HL-60/S4 treated with phorbol 12-myristate 13-acetate at 8.2 ng/mL for 4 days and 3 days (cell line): Measurements from ENCODE around the gene ABI3.

Experiments
- in situ Hi-C: fragments of 300-500 bp; cut with MboI; formaldehyde crosslinking; loops from 2 replicates; pipeline ENCODE4 v1.15.0; 2022; ENCODE audit warnings: low sequenced_read_pairs

ABI3 gene

DNA sequence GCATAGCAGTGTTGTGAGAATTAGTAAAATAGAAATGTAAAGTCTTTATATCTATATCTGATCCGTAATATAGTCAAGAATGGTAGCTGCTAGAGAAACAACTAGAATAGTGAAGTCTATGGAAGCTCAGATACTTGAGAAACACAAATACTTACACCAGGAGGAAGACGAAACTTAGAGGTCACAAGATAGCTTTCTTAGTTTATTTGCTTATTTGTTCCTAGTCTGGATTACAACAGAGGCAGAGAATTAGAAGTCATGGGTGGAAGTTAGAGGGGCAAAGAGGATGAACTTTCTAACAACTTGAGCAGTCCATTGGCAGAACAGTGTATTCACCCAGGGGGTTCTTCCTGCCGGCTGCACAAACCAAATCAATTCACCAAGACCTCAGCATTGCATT, 14.0 kb upstream of the ABI3 start:
- in situ Hi-C loops: no loop called here

DNA sequence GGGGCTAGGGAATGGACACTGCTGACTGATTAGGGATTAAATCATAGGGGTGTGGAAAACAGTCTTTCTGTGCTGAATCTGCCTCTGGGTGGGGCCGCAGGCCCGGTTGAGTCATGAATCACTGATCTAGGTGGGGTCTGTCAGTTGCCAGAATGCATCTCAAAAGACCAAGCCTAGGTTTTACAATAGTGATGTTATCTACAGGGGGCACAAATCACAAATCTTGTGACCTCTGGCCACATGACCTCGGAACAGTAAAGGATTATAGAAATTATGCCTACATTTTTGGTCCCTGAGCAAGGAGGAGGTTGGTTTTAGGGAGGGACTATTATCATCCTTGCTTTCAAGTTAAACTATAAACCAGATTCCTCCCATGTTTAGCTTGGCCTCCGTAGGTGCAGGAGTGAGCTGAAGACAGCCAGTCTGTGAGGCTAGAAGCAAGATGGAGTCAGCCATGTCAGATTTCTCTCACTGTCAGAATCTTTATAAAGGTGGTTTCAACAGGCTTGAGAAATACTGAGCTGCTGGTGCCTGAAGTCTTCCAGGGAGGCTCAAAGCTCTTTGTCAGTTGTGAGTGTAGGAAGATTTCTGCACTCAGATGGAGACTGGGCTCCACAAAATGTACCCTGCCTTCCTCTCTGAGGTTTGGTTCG, 13.0 kb upstream of the ABI3 start:
- in situ Hi-C loops: no loop called here

DNA sequence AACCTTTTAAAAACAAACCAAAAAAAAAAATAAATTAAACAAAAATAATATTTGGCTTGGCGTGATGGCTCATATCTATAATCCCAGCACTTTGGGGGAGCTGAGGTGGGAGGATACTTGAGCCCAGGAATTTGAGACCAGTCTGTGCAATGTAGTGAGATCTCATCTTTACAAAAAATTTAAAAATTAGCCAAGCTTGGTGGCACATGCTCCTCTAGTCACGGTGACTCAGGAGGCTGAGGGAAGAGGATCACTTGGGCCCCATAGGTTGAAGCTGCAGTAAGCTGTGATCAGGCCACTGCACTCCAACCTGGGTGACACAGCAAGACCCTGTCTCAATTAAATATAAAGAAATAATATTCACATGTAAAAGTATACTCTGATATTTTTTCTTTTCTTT, 12.3 kb upstream of the ABI3 start:
- in situ Hi-C loops: no loop called here

DNA sequence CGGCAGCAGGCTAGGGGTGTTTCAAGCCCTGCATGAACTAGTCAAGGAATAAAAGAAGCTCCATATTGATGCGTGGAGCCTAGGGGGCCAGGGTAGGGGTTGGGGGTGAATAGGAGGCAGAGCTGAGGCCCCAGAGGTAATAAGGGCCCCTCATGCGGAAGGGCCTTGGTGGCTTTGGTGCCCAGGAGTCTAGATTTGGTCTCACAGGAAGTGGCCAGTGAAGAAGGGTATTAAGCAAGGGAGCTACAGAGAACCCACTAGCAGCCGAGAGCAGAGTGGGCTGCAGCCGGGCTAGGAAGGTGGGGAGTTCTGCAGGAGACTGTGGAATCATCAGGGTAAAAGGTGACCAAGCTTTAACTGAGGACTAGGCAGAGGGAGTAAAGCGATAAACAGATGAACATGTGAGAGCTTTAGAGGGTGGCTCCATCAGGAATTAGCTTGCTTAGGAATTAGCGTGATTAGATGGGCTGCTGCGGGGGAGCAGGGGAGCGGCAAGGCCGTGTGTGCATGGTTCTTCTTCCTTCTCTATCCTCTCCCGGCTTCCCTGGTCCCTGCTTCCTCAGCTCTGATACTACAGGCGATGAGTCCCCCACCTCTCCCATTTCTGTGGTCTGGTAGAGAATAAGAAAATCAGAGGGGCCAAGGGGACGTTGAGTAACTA, 10.0 kb upstream of the ABI3 start:
- in situ Hi-C loops: no loop called here

DNA sequence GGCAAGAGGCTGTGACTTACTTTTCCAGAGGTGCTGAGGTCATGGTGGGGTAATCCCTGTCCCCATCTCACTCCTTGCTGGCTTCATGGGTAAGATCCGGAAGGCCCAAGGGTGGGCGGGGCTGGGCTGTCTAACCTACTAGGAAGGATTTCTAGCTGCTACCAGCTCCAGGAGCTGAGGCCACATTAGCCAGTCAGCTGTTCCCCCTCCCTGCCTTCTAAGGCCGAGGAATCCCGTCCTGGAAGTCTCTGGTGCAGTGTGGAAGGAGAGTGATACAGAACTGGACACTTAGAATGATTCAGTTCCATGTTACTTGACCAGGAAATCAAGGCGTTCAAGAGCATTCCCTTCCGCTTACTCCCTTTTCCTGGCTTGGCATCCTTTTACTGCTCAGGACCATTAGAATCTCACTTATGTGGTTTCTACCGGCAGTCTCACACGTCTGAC, 9.0 kb upstream of the ABI3 start:
- in situ Hi-C loops: no loop called here

DNA sequence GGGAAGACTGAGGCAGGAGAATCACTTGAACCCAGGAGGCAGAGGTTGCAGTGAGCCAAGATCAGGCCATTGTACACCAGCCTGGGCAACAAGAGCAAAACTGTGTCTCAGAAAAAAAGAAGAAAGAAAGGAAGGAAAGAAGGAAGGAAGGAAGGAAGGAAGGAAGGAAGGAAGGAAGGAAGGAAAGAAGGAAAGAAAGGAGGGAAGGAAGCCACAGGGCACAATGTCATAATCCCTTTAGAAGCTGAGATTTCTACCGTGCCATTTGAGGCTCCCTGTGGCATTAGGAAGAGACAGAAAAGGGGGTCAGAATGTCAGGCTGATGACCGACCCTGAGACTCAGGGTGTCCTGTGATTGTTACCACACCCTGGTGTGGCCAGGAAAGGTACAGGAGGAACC, 6.7 kb upstream of the ABI3 start:
- in situ Hi-C loops: no loop called here

DNA sequence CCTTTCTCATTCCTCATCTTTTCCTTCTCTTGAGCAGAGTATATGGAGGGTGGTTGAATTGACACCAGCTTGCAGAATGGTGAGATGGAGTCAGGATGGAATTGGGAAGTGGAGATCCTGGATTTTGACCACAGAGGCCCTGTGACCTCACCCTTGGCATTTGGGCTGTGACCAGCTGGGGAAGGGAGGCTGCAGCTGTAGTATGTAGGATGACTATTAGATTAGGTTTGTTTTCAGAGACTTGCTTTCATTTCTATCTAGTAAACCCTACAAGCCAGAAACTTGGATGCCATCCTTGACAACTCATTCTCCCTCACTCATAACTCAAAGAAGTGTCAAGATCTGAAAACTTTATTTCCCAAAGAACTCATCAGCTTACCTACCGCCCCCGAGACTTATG, 6.0 kb upstream of the ABI3 start:
- in situ Hi-C loops: no loop called here

DNA sequence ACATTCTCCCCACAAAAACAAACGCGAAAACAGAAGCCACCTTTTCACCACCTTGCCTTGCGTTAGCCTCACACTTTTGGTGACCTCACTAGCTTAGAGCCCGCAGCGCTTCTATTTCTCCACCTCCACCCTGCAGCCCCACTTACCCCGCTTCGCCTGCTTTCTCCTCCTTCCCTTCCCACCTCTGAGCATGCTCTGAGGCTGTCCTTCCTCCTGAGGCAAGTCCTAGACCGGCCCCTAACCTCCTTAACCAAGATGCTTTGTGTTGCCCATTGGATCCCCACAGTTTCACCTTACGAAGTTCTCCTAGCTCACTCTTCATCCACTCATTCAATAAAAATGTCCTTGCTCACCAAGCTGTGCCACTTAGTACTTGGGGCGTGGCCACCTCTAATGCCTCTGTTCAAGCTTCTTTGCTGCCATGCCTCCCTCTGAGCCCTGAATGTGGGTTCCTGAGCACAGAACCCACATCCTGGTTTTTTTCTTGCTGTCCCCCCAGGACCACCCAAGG, 1.4 kb upstream of the ABI3 start:
- in situ Hi-C loops: no loop called here

DNA sequence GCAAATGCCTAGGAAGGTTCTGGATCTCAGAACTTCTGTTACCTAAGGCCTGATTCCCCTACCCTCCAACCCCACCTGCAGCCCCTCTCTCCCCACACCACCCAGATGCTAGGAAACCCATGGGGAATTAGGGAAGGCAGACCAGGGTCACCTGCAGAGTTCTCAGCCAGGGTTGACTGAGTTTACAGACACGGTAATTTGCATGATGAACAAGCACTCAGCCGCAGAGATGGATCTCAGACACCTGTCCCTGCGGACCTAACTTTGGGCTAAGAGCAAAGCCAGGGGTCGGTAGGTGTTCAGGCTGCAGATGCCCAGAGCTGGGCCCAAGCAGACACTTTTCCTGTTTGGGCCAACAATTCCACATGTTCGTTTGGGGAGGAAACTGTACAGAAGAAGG, 2.9 kb downstream of the ABI3 start:
- in situ Hi-C loops: no loop called here

DNA sequence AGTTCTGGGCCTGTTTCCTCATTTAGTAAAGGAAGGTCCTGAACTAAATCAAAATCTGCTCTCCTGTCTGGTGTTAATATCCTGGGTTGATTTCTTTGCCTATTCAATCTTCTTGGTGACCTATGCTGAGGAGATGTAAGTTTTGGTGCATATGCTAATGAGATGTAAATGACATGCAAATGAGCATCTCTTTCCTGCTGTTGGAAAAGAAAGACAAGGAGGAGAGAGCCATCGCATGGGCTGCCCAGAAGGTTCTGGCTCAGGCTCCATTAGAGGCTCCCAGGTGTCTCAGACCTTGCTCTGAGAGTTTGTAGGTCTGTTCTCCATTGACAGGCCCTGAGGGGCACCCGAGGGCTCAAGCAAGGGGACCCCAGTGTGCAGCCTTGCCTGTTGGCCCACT, 3.3 kb downstream of the ABI3 start:
- in situ Hi-C loops: no loop called here

DNA sequence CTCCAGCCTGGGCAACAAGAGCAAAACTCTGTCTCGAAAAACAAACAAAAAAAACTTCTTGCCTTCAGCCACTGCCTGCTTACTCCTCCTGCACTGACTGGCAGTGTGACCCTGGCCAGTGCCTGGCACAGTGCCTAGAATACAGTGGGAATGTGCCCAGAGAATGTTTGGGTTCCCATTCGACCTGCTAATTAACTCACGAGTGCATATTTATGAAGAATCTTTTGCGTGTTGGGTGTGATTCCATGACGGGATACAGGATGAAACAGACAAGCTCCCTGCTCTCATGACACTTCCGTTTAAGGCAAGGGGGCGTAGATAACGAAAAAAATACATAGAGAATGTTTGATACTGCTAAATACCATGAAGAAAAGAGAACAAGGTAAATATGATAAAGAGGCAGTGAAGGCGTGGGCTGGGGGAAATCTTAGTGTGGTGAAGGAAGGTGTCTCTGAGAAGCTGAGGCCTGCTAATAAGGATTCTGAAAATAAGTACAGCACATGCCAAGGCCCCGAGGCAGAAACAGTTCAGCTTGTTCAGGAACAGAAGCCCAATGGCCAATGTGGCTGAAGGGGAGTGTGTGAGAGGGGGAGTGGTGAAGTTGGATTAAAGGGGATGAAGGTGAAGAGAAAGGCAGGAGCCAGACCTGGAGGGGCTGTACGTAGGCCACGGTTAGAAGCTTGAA, 4.3 kb downstream of the ABI3 start:
- in situ Hi-C loops: no loop called here

DNA sequence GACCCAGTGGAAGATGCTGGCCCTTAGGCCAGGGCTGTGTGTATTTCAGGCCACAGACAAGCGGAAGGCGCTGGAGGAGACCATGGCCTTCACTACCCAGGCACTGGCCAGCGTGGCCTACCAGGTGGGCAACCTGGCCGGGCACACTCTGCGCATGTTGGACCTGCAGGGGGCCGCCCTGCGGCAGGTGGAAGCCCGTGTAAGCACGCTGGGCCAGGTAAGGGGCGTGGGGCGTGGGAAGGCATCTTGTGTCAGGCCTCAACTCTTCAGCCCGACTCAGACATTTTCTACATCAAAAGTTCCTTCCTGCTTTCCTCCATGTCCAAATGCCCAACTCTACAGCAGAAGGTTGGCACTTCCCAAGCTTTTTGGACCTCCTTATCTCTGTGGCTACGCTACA, 6.0 kb downstream of the ABI3 start:
- in situ Hi-C loops: no loop called here

DNA sequence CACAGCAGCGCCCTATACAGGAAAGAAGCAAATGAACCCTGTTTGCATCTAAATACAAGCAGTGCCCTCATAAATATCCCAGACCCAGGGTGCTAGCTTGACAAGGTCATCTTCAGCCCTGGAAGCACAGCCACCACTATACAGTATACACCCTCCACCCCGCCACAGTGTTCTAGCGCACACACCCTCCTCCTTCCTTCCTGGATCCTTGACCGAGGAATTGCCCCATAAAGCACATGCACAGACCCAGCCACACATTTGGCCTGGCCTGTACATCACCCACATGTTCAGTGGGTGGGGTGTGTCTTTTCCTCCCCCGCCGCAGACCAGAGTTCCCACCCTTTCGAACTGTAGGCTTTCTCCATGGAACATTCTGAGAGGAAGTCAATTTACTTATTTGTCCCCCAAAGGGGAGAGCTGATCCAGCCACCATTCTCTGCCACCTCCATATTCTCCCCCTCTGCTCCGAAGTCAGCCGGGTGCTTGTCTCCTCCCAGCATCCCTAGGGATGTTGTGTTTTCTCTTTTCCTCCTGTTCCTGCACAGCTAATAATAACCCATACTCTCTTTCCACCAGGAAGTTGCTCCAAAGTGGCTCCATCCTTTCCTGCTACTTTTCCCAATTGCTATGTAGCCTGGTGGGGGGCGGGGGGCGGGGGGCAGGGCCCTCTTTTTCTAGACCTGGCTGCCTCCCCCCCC, 6.6 kb downstream of the ABI3 start:
- in situ Hi-C loops: no loop called here

DNA sequence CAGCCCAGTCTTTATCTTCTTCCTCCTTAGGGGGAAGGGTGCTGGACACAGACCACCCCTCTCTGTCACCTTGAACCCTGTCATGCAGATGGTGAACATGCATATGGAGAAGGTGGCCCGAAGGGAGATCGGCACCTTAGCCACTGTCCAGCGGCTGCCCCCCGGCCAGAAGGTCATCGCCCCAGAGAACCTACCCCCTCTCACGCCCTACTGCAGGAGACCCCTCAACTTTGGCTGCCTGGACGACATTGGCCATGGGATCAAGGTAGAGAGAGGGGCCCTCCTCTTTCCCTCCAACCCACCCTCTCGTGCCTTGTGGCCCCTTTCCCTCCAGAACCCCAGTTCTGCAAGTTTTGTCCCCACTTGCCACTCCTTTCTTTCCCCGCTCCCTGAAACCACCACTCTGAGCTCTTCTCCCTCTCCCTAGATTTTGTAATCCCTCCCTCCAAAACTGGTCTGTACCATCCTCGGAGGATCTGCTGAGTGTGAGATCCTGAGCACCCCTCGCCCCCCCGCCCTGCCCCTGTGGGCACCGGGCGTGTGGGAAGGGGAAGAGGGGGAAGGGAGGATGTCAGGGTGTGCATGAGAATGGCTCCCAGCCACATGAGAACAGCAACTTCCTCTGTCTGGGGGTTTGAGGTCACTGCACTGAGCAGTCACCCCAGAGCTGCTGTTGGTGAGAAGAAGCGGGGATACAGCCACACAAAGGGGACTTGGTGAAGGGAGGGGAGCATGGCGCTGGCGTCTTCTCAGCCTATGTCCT, 7.3 kb downstream of the ABI3 start:
- in situ Hi-C loops: no loop called here

DNA sequence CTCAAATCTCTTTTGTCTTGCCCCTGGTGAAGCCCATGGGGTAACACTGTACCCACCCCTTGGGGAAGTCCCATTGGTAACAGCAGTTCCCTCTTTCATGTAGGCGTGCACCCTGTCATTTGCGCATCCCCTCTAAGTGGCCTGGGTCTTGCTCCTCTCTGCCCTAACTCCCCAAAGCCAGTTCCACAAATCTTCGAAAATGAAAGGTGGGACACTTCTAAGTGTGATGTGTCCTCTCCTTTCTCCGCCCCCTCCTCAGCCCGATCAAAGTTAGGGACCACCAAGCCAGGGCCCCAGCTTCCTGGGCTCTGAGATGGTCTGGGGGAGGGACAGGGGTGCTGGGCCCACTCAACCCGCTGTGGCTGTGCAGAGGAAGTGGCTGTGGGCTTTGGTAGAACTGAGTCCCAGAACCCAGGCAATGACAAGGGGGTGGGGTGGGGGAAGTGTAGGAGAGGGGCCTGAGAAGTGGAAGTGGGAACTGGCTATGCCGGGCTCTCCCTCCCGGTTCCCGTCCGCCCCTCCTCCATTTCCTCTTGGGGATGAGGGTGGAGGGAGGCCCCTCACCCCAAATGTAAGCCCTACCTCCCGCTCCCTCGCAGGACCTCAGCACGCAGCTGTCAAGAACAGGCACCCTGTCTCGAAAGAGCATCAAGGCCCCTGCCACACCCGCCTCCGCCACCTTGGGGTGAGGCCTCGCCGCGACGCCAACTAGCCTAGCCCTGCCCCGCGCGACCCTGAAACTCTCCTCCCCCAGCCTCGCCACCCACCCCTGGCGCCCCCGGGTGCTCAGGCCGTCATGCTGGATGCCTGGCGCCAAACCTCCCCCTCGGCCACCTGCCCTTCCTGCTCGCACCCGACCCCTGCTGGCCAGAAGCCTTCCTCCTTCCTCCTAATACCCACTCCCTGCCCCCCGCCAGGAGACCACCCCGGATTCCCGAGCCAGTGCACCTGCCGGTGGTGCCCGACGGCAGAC, 8.7 kb downstream of the ABI3 start:
- in situ Hi-C loops: no loop called here

DNA sequence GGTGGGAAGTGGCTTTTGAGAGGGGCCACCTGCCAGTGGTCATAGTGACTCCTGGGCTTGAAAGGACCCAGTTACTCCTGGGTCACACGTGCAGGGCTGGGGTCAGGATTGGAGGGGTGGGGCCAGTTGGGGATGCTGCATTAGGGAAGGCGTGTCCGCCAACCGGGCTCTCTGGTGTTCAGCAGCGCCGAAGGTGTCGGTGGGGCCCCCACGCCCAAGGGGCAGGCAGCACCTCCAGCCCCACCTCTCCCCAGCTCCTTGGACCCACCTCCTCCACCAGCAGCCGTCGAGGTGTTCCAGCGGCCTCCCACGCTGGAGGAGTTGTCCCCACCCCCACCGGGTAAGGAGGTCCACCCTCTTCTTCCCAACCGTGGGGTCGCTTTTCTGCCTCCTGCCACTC, 9.5 kb downstream of the ABI3 start:
- in situ Hi-C loops: loop anchor here (10.0 kb wide), 1 partner anchor 45 kb away; no protein-coding TSS in a partner anchor

DNA sequence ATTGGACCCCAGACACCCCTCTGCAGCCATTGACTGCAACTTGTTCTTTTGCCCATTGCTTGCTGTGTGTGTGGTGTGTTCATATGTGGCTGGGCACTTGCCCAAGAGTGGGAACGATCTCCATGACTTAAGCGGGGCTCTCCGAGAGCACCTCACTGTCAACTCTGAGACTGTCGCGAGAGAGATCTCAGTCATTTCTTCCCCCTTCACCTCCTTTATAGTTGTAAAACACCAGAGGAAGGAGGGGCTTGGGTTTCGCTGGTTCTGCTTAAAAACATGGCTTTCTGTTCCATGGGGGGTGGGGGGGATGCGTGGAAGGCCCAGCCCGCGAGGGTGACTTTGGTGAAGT, 12.6 kb downstream of the ABI3 start:
- in situ Hi-C loops: loop anchor here (10.0 kb wide), 1 partner anchor 48 kb away; no protein-coding TSS in a partner anchor

DNA sequence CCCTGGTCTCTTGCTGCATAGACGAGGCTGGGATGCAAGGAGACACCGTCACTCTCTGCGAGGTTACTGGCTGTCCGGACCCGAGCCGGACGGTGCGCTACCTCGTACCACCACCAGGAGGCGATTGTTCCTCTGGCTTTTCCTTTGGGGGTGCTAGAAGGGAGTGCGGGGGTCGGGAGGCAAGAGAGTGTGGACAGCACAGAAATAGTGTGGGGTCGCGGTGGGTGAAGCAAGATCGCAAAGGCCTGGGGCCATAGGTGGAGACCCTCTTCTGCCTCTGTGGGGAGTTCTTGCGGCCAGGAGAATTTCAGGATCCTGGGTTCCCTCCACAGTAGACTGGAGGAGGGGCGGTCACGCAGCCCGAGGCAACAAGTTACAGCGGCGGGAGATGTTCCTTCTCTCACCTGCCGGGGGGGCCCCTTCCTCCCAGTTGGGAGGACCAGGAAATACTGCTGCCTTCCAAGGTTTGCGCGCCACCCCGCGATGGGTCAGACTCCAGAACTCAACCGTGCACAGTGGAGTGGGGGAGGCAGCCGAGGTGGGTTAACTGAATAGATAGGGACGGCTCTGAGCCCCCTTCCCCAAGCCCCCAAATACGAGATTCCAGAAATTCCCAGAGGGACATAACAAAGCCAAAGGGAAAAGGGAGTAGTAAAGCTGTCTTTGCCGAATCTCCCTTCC, 13.2 kb downstream of the ABI3 start:
- in situ Hi-C loops: loop anchor here (10.0 kb wide), 1 partner anchor 49 kb away; no protein-coding TSS in a partner anchor
